Endothelial cell (in vitro differentiated cells): ENCODE results near the gene TSPAN19. TPM values are rescaled to one million over a fixed set of nuclear protein-coding genes. Genes with fewer than 3 reads are reported as not detected.
A peak's percentile ranks its signal among the peaks of the same experiment; 100 is the strongest.

Source experiments
- DNase-seq: peaks from one replicate; pipeline ENCODE4 v3.0.0; 2021; ENCODE audit warnings: low spot score
- H3K27ac Mint-ChIP-seq: one replicate; pipeline ENCODE4 v1.8.0; 2021; ENCODE audit warnings: mixed read lengths, inconsistent platforms; ENCODE audit not compliant: unreplicated experiment
- H3K27me3 Mint-ChIP-seq: one replicate; pipeline ENCODE4 v1.8.0; 2021; ENCODE audit warnings: mild to moderate bottlenecking, moderate library complexity, mixed read lengths, inconsistent platforms; ENCODE audit not compliant: unreplicated experiment
- H3K36me3 Mint-ChIP-seq: one replicate; pipeline ENCODE4 v1.8.0; 2021; ENCODE audit warnings: mild to moderate bottlenecking, low read depth, mixed read lengths, inconsistent platforms; ENCODE audit not compliant: unreplicated experiment
- H3K4me1 Mint-ChIP-seq: one replicate; pipeline ENCODE4 v1.8.0; 2021; ENCODE audit warnings: mild to moderate bottlenecking, mixed read lengths, inconsistent platforms; ENCODE audit not compliant: unreplicated experiment
- H3K4me3 Mint-ChIP-seq: one replicate; pipeline ENCODE4 v1.8.0; 2021; ENCODE audit warnings: mild to moderate bottlenecking, mixed read lengths, inconsistent platforms; ENCODE audit not compliant: unreplicated experiment
- H3K9me3 Mint-ChIP-seq: one replicate; pipeline ENCODE4 v1.8.0; 2021; ENCODE audit warnings: mixed read lengths, inconsistent platforms; ENCODE audit not compliant: unreplicated experiment
- long read RNA-seq: library from polyadenylated mRNA; unstranded; transcript quantifications from one replicate; pipeline ENCODE4 v2.0.0, GENCODE V29; 2020; ENCODE audit not compliant: unreplicated experiment
- total RNA-seq: library from RNA; stranded (reverse); fragmentation: NEBNext Ultra II Directional; extraction: Animal tissue kit (Norgen Biotek cat#: 25700); gene quantifications from one replicate; pipeline ENCODE4 v1.2.1, GENCODE V29; 2021; ENCODE audit not compliant: unreplicated experiment
- TF ChIP-seq, protein P1 (sequence below): fragments of 200-600 bp; sonication (generic); IDR thresholded peaks from one replicate; pipeline ENCODE4 v1.5.0; 2021; ENCODE audit warnings: antibody characterized with exemption; ENCODE audit not compliant: unreplicated experiment

TSPAN19 gene
- total RNA-seq = 0.59 TPM
- long read RNA-seq = 0 reads

DNA sequence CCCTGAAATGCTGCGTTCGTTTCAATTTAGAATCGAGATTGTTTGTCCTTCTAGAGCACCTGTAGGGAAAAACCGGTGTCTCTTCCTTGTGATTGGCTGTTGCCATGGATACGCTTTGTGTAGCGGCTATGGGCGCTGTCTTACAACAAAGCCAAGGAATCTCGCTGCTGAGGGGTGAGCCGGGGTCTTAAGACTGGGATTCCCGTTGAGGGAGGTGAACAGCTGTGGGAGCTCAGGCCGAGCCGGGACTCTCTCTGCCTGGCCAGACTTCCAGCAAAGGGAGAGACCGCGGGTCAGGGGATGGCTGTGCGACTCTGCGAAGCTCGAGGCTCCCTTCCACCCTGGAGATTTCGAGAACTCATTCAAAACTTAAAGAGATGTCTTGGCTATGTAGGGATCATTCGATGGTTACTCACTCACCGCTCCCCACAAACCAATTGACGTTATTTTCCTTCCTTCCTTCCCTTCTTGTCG lies at the start of gene TSPAN19, which contains the start of gene LRRIQ1:
TSPAN19 (minus strand) TSS at position 44 of the 474 bp plus-strand sequence. CDS start 6,331 bp downstream, outside the sequence.
LRRIQ1 (plus strand) TSS at position 118 of the 474 bp plus-strand sequence. CDS start 1,826 bp downstream, outside the sequence.
- no peaks in the 10 kb centered on the region for H3K36me3 Mint-ChIP-seq
- peaks cover 2% of the 10 kb centered on the region for H3K27me3 Mint-ChIP-seq
- peak within 1 kb of the TSS; percentile 97 for H3K27ac Mint-ChIP-seq
- no peaks in the 10 kb centered on the region for H3K4me1 Mint-ChIP-seq
- H3K4me3 Mint-ChIP-seq = peak within 1 kb of the TSS; percentile 94
- TF ChIP-seq, protein P1, sequence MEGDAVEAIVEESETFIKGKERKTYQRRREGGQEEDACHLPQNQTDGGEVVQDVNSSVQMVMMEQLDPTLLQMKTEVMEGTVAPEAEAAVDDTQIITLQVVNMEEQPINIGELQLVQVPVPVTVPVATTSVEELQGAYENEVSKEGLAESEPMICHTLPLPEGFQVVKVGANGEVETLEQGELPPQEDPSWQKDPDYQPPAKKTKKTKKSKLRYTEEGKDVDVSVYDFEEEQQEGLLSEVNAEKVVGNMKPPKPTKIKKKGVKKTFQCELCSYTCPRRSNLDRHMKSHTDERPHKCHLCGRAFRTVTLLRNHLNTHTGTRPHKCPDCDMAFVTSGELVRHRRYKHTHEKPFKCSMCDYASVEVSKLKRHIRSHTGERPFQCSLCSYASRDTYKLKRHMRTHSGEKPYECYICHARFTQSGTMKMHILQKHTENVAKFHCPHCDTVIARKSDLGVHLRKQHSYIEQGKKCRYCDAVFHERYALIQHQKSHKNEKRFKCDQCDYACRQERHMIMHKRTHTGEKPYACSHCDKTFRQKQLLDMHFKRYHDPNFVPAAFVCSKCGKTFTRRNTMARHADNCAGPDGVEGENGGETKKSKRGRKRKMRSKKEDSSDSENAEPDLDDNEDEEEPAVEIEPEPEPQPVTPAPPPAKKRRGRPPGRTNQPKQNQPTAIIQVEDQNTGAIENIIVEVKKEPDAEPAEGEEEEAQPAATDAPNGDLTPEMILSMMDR = no peak
- DNase-seq = peak; percentile 78
- H3K9me3 Mint-ChIP-seq = no peaks in the 10 kb centered on the region

DNA sequence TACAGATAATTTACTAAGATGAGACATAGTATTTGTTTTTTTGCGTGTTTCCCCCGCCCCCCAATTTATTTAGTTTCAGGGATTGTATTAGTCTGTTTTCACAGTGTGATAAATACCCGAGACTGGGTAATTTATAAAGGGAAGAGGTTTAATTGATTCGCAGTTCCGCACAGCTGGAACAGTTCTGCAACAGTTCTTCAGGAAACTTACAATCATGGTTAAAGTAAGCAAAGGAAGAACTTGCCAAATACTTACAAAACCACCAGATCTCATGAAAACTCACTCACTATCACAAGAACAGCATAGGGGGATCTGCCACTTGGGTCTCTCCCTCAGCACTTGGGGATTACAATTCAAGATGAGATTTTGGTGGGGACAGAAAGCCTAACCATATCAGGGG lies 49.0 kb upstream of the TSPAN19 start:
- no peaks in the 10 kb centered on the region for H3K9me3 Mint-ChIP-seq
- peaks cover 1% of the 10 kb centered on the region for H3K27me3 Mint-ChIP-seq
- TF ChIP-seq, protein P1 = no peak
- no peak overlapping the region for H3K27ac Mint-ChIP-seq
- H3K4me1 Mint-ChIP-seq = no peaks in the 10 kb centered on the region
- H3K4me3 Mint-ChIP-seq = no peak overlapping the region
- H3K36me3 Mint-ChIP-seq = no peaks in the 10 kb centered on the region
- DNase-seq = no peak

- H3K4me3 Mint-ChIP-seq = no peak overlapping the region
- H3K9me3 Mint-ChIP-seq = no peaks in the 10 kb centered on the region
- H3K36me3 Mint-ChIP-seq = no peaks in the 10 kb centered on the region
- no peak overlapping the region for H3K27ac Mint-ChIP-seq
- no peaks in the 10 kb centered on the region for H3K27me3 Mint-ChIP-seq
- TF ChIP-seq, protein P1 = peak; percentile 37
- no peaks in the 10 kb centered on the region for H3K4me1 Mint-ChIP-seq
- DNase-seq = no peak
Observed at GRCh38 chr12:85076688-85077430, 40.8 kb upstream of the TSPAN19 start.

DNA sequence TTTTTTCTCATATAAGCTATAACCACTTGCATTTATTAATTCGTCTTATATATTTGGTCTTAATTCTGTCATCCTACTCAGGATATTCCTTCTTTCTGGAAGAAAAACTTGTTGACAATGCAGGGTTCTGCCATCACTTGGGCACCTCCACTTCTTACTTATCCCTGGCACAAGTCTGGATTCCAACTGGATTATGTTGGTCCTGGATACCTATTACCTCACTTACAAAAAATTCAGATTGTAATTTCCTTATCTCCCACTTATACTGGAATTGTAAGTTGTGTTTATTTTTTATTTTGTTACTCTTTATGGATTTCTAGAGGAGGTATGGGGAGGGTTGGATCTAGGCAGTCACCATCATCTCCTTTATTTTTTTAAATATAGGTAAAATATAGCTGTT lies 36.7 kb upstream of the TSPAN19 start:
- TF ChIP-seq, protein P1 = no peak
- no peaks in the 10 kb centered on the region for H3K9me3 Mint-ChIP-seq
- no peaks in the 10 kb centered on the region for H3K36me3 Mint-ChIP-seq
- H3K4me3 Mint-ChIP-seq = no peak overlapping the region
- DNase-seq = no peak
- H3K4me1 Mint-ChIP-seq = no peaks in the 10 kb centered on the region
- no peak overlapping the region for H3K27ac Mint-ChIP-seq
- no peaks in the 10 kb centered on the region for H3K27me3 Mint-ChIP-seq
